GM12878 (cell line): ENCODE measurements around the gene GLA. TPM values are rescaled to one million over a fixed set of nuclear protein-coding genes. Genes with fewer than 3 reads are reported as not detected.

Experiments
- BCLAF1 ChIP-seq: fragments of 450-650 bp; IDR thresholded peaks from 2 replicates; pipeline ENCODE4 v1.6.1; 2017; ENCODE audit warnings: antibody characterized with exemption, mild to moderate bottlenecking, moderate library complexity
- CBX5 ChIP-seq: sonication (generic); IDR thresholded peaks from 2 replicates; pipeline ENCODE4 v1.6.1; 2016; ENCODE audit warnings: low read depth, moderate library complexity, mild to moderate bottlenecking, inconsistent platforms
- CREB1 ChIP-seq: IDR thresholded peaks from 2 replicates; pipeline ENCODE4 v1.6.1; 2012; ENCODE audit warnings: low read depth, mild to moderate bottlenecking, inconsistent platforms
- EED ChIP-seq: sonication (generic); IDR thresholded peaks from 2 replicates; pipeline ENCODE4 v1.6.1; 2016; ENCODE audit warnings: antibody characterized with exemption, low read depth
- HCFC1 ChIP-seq: fragments of 150-350 bp; IDR thresholded peaks from 2 replicates; pipeline ENCODE4 v1.6.1; 2014; ENCODE audit warnings: low read length
- IKZF1 ChIP-seq: fragments of 450-650 bp; conservative IDR thresholded peaks from 2 replicates; pipeline ENCODE4 v1.6.1; 2017; ENCODE audit warnings: antibody characterized with exemption, mild to moderate bottlenecking
- JUNB ChIP-seq: IDR thresholded peaks from 2 replicates; pipeline ENCODE4 v1.6.1; 2016; ENCODE audit warnings: antibody characterized with exemption, mild to moderate bottlenecking
- MEF2A ChIP-seq: IDR thresholded peaks from 2 replicates; pipeline ENCODE4 v1.6.1; 2011; ENCODE audit warnings: low read depth, mild to moderate bottlenecking, low read length, moderate library complexity; ENCODE audit not compliant: insufficient read depth
- MEF2B ChIP-seq: fragments of 450-650 bp; IDR thresholded peaks from 2 replicates; pipeline ENCODE4 v1.6.1; 2018; ENCODE audit warnings: mild to moderate bottlenecking, moderate library complexity; ENCODE audit not compliant: partially characterized antibody, poor library complexity, severe bottlenecking
- MXI1 ChIP-seq: fragments of 150-350 bp; IDR thresholded peaks from 2 replicates; pipeline ENCODE4 v1.6.1; 2011; ENCODE audit warnings: low read depth, mild to moderate bottlenecking, inconsistent platforms, low read length, improper control_type of control experiment
- MYC ChIP-seq: IDR thresholded peaks from 2 replicates; pipeline ENCODE4 v1.6.1; 2011; ENCODE audit warnings: mild to moderate bottlenecking, low read length, moderate library complexity, inconsistent platforms; ENCODE audit not compliant: insufficient read depth, insufficient replicate concordance, insufficient read length, severe bottlenecking
- POLR2AphosphoS5 ChIP-seq: IDR thresholded peaks from 2 replicates; pipeline ENCODE4 v1.6.1; 2011; ENCODE audit warnings: mild to moderate bottlenecking, low read length, inconsistent platforms
- RFX5 ChIP-seq: IDR thresholded peaks from 2 replicates; pipeline ENCODE4 v1.6.1; 2011; ENCODE audit warnings: low read depth, low read length, improper control_type of control experiment
- SMARCA5 ChIP-seq: fragments of 450-650 bp; IDR thresholded peaks from 2 replicates; pipeline ENCODE4 v1.6.1; 2017; ENCODE audit warnings: mild to moderate bottlenecking
- SPI1 ChIP-seq: IDR thresholded peaks from 2 replicates; pipeline ENCODE4 v1.6.1; 2011; ENCODE audit warnings: low read depth, mild to moderate bottlenecking, low read length, moderate library complexity, borderline replicate concordance; ENCODE audit not compliant: insufficient read depth
- TAF1 ChIP-seq: IDR thresholded peaks from 2 replicates; pipeline ENCODE4 v1.6.1; 2011; ENCODE audit warnings: mild to moderate bottlenecking, low read depth, low read length, borderline replicate concordance
- TCF12 ChIP-seq: IDR thresholded peaks from 2 replicates; pipeline ENCODE4 v1.6.1; 2011; ENCODE audit warnings: low read depth, mild to moderate bottlenecking, low read length
- TCF7 ChIP-seq: IDR thresholded peaks from 2 replicates; pipeline ENCODE4 v1.6.1; 2014; ENCODE audit warnings: antibody characterized with exemption, borderline replicate concordance
- YBX1 ChIP-seq: fragments of 450-650 bp; IDR thresholded peaks from 2 replicates; pipeline ENCODE4 v1.6.1; 2016; ENCODE audit warnings: antibody characterized with exemption
- ZBED1 ChIP-seq: IDR thresholded peaks from 2 replicates; pipeline ENCODE4 v1.6.1; 2016; ENCODE audit warnings: borderline replicate concordance
- ZNF687 ChIP-seq: fragments of 450-650 bp; IDR thresholded peaks from 2 replicates; pipeline ENCODE4 v1.6.1; 2017; ENCODE audit warnings: mild to moderate bottlenecking, moderate library complexity
- polyA plus RNA-seq, 11 experiments: library from polyadenylated mRNA; depleted of rRNA in 4 of 11; unstranded in 6 of 11; stranded (reverse) in 5 of 11; fragments of >200 nt; fragmentation: Nextera tagmentation in 4 of 11; fragmentation: Illumina TruSeq in 1 of 11; extraction: Ambion mirVana in 4 of 11; extraction: Trizol in 1 of 11; gene quantifications; 1 replicate in 1 of 11; 2 replicates in 10 of 11; pipeline versions ENCODE4 v1.2.1 to v1.2.3, GENCODE V29; 2011 to 2016; ENCODE audit warnings: inconsistent platforms in 2 of 11, missing spikeins in 2 of 11, low read depth in 1 of 11
- total RNA-seq, 4 experiments: library from RNA; depleted of rRNA in 3 of 4; stranded (reverse); fragments of >200 nt in 3 of 4; fragmentation: Illumina TruSeq in 1 of 4; extraction: Trizol in 1 of 4; gene quantifications; 2 replicates each; pipeline versions ENCODE4 v1.2.1 to v1.2.3, GENCODE V29; 2013 to 2021

Gene GLA
- total and polyA plus RNA-seq, 10 of the 15 experiments (the other 5 are each of a cell fraction or from before 2014, with no cell fraction given): 23.8 to 66.4 (median 29.1) TPM

- peak; percentile 28; the same call in 1 of the 2 replicates for TF ChIP-seq TCF12
- no peak for TF ChIP-seq TCF7
- peak; percentile 99 for TF ChIP-seq POLR2AphosphoS5
- TF ChIP-seq ZBED1: peak; percentile 62; the same call in 1 of the 2 replicates
- TF ChIP-seq MEF2B: peak; percentile 21
- TF ChIP-seq MEF2A: no peak
- TF ChIP-seq YBX1: no peak
- TF ChIP-seq IKZF1: peak; percentile 88
- peak; percentile 48; the same call in 1 of the 2 replicates for TF ChIP-seq CREB1
- TF ChIP-seq TAF1: peak; percentile 97
- peak; percentile 49; the same call in 1 of the 2 replicates for TF ChIP-seq ZNF687
- 0 out of 2 replicates have a peak, but pooled peaks have one; percentile 22 for TF ChIP-seq RFX5
- no peak for TF ChIP-seq BCLAF1
- peak; percentile 48 for TF ChIP-seq HCFC1
- no peak for TF ChIP-seq JUNB
- TF ChIP-seq MXI1: peak; percentile 77; the same call in 1 of the 2 replicates
- TF ChIP-seq MYC: peak; percentile 78
- TF ChIP-seq SPI1: peak; percentile 88
- peak; percentile 24; the same call in 1 of the 2 replicates for TF ChIP-seq CBX5
- TF ChIP-seq EED: peak; percentile 64
- TF ChIP-seq SMARCA5: 0 out of 2 replicates have a peak, but pooled peaks have one; percentile 68
These were observed 16.8 kb downstream of the GLA start, which contains the start of gene RPL36A (continued) for GRCh38 chrX:101390664-101391525.
